GM19463 (cell line): ENCODE measurements around the gene TRMT10B.

ENCODE experiments used
- ATAC-seq: cut with Tn5 transposase; IDR thresholded peaks from one replicate; pipeline ENCODE4 v1.9.1; 2021; ENCODE audit warnings: mild to moderate bottlenecking, moderate library complexity; ENCODE audit not compliant: unreplicated experiment

TRMT10B gene, protein sequence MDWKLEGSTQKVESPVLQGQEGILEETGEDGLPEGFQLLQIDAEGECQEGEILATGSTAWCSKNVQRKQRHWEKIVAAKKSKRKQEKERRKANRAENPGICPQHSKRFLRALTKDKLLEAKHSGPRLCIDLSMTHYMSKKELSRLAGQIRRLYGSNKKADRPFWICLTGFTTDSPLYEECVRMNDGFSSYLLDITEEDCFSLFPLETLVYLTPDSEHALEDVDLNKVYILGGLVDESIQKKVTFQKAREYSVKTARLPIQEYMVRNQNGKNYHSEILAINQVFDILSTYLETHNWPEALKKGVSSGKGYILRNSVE

GRCh38 chr9:37753489-37754190 is at the start of gene TRMT10B:
Gene TRMT10B, plus strand, starts transcription at chr9:37753805. Its CDS starts 8,127 bp downstream, at chr9:37761932.
- ATAC-seq, result peak; percentile 98

- ATAC-seq, result no peak
Measured at GRCh38 chr9:37705787-37706186, 47.8 kb upstream of the TRMT10B start.

DNA sequence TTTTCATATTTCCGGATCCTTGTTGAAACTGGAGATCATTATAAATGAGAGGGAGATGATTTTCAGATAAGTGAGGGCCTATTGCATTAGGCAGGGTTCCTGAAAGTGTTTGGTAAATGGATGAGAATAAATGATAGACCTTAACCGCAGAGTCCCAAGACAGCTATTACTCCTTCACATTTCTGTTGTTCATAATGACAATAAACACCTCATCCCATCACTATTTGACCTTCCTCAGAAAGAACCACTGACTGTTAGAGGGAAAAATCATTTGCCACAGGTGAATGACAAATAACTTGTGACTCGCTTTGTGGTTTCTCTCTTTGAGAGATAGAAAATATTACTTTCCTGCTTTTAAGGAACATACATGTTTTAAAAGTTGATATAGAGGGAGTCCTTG is 47.3 kb upstream of the TRMT10B start:
- ATAC-seq, result no peak

GRCh38 chr9:37707748-37708147 is 45.9 kb upstream of the TRMT10B start:
- ATAC-seq, result no peak

DNA sequence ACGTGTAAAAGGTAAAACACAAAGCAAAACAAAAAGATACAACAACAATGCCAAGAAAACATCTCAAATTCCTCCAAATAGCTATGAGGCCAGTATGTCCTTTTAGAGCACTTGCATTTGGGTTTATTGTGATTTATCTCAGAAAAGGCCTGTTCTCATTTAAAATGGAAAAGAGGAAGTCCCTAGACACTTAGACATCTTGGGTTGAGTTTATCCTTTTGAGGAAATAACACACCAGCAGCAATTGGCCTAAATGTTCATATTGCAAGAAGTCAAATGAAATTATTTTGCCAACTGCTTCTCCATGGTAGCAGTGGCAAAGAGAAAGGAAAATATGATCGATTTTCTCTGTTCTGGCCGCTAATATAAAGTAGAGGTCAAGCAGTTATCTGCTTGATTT is 43.6 kb upstream of the TRMT10B start:
- ATAC-seq, result no peak

DNA sequence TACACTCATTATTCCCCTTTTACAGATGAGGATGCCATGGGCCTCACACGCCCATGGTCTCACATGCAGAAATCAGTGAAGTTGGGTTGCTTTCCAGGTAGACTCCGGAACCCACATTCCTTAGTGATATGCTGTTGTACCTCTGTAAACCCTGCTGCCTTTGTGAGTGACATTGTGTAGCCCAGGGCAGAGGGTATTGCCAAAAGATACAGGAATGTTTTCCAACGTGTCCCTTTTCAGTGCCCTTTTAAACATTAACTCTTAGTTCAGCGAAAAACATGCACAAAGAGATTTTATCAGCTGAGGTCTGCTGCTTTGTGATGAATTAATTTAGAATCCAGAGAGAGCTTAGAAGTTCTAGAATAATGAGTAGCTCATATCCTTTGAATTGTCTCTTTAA is 38.3 kb upstream of the TRMT10B start:
- no peak for ATAC-seq

DNA sequence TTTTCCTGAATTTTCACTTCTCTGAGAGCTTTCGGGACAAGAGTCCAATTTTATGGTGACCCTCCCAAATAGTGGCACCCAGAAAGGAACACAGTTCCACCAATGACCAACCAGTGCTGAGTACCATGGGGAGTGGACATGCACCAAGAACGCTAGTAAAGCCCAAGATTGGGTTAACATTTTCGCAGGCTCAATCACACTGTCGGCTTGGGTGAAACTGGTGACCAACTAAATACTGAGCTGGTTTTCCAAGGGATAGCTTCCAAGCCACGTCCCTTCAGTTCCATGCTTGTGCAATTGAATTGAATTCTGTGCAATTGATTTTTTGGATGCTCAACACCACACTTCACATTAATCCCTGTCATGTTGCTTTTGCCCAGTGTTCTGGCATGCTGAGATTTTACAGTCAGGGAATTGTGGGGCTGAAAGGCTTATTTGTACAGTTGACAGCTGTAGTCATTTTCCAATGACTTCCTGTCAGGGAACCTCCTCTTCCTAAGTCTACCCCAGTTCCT is 37.6 kb upstream of the TRMT10B start:
- no peak for ATAC-seq

DNA sequence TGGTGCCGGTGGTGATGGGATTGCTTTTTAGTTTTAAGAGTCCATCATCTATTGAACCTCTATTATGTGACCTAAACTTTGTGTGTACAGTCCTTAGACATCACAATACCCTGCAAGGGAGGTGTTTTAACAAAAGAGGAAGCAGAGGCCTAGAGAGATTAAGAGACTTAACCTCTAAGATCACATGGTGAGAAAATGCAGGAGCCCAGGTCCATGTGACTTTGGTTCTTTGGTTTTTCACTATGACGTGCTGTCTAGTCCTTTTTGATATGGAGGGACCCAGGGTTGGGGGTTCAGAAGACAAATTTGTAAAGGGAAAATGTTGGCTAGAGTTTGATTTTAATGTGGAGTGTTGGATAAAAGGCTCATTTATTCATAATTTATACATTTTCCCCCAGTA is 34.1 kb upstream of the TRMT10B start:
- ATAC-seq, result no peak

GRCh38 chr9:37727013-37727412 is 26.6 kb upstream of the TRMT10B start:
- no peak for ATAC-seq

DNA sequence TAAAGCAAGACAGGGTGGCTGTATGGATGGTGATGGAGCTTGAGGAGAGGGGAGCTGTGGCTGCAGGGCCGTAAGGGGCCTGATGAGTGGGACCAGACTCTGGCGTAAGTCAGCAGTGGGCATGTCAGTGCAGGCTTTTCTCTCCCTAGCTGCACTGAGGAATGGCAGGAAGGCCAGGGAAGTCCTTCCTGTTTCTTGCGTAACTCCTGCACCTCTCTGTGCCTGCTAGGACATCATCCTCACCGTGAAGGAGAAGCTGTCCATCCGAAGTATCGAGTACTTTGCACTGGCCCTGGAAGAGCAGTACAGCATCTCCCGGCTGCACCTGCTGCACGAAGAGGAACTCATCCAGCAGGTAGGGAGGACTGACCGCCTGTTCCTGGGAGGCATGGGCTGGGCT is 24.1 kb upstream of the TRMT10B start:
- no peak for ATAC-seq

- ATAC-seq, result no peak
Measured at GRCh38 chr9:37730256-37730655, 23.3 kb upstream of the TRMT10B start.

GRCh38 chr9:37730839-37731238 is 22.8 kb upstream of the TRMT10B start:
- ATAC-seq, result no peak

DNA sequence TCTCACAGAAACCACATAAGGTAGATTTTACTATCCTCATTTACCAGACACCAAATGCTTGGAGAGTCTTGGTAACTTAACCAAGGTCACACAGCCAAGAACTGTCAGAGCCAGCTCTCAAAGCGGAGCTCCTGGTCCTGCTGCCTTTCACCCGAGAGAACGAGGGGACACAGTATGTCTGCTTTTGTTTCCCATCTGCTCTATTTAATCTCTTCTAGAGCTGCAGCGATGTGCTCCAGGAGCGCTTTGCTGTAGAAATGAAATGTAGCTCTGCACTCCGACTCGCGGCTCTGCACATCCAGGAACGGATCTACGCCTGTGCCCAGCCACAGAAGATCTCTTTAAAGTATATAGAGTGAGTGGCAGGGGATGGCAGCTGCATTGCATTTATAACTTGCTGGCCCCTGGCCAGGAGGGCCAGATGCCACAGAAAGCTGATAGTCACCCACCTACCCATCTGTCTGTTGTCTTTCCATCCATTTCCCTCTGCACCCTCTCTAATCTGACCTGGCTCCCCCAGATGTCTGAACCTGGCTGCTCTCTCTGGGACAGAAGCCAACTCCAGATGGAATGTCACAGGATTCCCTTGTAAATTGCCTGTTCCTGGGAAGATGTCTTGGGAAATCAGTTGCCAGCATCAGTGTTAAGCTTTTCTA is 21.4 kb upstream of the TRMT10B start:
- ATAC-seq, result no peak

DNA sequence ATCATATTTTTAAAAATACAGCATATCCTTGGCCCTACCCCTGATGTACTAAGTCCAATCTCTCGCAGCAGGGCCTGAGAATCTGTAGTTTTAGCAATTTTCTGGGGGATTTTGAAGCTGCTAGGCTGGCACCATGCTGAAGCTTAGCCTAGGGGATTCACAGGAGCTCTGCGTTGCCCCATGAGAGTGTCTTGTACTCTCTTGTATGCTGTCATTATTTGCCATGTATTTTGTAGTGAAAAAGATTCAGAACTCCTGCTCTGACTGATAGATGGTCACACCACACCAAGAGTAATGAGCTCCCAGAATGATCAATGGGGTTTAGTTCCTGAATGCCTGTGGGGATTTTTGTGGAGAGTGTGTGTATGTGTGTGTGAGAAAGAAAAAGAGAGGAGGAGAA is 20.7 kb upstream of the TRMT10B start:
- ATAC-seq, result no peak

DNA sequence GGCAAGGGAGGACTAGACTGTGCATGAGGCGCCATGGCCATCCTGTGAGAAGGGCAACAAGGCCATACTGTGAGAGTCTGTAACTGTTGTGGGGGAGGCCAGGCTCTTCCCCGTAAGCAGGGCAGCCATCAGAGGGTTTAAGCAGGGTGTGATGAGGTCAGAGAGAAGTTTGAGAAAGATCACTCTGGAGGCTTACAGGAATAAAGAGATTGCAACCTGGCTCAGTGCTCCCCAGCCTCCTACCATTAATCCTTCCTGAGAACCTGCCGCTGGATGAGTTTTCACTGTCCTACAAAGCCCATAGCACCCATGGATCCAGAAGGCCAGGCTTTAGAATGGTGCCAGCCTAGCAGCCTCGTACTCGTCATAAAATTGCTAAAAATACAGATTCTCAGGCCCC is 14.4 kb upstream of the TRMT10B start:
- ATAC-seq, result no peak

GRCh38 chr9:37740128-37740527 is 13.5 kb upstream of the TRMT10B start:
- ATAC-seq, result no peak

GRCh38 chr9:37740631-37741328 is 12.8 kb upstream of the TRMT10B start:
- ATAC-seq, result no peak

DNA sequence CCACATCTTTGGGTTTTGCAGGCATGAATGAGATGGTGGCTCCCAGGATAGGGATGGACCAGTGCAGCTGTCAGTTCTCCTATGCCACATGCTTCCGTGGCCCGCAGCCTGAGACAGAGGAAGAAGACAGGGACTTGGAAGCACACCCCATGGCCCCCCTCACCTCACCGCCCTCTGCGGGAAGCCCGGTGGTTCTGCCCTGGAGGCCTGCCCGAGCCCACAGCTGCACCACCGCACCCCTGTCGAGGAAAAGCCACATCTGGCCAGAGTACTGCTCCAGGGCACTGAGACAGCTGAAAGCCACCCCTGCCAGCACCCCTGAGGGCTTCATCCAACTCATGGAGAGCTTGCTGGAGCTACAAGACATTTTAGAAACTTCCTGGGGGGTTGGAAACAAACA is 7.6 kb upstream of the TRMT10B start:
- ATAC-seq, result no peak

DNA sequence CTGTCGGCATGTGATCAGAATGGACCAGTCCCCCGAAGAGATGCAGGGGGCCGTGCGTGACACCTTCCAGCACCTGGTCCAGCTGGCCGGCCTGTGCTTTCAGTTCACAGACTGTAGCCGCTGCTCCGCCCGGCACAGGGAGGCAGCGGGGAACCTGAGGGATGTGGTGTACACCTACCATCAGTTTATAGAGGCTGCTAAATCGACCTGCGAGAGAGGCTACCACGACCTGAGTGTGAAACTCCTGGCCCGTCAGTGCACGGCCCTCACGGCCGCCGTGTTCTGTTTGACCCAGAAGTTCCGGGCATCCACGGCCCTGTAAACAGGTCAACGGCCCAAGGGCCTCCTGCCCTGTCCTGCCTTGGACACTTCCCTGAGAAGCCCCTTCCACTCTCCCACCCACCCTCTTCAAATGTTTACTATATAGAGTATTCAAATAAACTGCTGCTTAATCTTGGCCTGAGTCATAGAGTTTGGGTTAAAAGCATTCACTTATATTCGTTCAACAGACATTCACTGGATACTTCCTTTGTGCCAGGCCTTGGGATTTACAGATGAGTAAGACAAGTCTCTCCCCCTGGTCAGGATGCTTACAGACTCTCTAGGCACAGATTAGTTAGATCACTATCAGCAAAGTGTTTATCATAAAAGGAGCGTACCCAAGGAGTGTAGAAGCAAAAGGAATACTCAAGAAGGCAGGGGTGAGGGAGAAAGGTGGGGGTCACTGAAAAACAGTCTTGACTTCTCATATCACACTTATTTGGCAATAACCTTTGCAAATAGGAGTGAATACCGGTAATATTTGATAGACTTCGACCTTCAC is 6.9 kb upstream of the TRMT10B start:
- no peak for ATAC-seq

DNA sequence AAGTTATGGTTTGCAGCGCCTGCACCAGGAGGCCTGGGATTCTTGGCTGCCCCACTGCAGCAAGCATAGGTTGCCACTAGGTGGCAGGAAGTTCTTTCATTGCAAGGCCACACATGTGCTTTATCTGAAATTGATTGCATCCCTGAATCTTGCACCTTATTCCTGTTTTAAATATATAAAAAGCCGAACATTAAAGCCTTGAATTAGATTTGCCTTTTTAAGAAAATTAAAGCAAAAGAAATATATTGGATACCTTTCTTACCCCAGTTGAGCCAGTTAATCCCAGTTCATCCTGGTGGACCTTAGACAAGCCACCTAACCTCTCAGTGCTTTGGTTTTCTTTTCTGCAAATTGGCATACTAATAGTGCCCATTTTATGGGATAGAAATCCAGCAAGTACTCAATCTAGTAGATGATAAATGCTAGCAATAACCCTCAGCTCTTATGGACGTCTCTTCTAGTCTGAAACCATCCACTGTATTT is 6.3 kb upstream of the TRMT10B start:
- ATAC-seq, result peak; percentile 77
